ENCODE data around the gene OR4M1. TPM values are rescaled to one million over a fixed set of nuclear protein-coding genes. Genes with fewer than 3 reads are reported as not detected.
"Not testable (repeated sequence)": the region's sequence is repeated elsewhere in the genome, so short reads cannot be mapped to it uniquely, and the experiment has no call there.

OR4M1 gene
- total RNA-seq (2014; rRNA removed; shearing (Covaris generic)): not detected in 2 replicates

- DNase-seq (ENCODE audit: low read depth): not testable (repeated sequence)
Observed at GRCh38 chr14:19773204-19773603, at the start of gene OR4M1. OR4M1 (plus strand) TSS chr14:19773504; CDS start chr14:19780323, 6,819 bp downstream.

GRCh38 chr14:19729359-19729758 lies 43.9 kb upstream of the OR4M1 start:
- DNase-seq (ENCODE audit: low read depth): no peak

DNA sequence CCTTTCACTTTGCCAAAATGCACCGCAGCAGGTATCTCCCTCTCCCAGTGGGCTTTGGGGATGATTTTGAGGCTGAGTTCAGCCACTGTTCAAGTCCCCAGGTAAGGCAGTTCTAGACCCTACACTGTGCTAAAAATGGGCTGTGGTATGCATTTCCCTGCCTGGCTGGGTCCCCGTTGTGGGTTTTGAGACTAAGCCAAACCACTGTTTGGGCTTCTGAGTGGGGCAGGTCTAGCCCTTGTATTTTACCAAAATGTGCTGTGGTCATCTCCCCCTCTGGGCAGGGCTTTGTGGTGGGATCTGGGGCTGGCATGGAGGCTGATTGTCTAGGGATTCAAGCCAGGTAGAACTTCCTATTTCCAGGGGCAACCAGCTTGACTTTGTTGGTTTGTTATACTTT lies 43.5 kb upstream of the OR4M1 start:
- DNase-seq (ENCODE audit: low read depth): no peak

- DNase-seq (ENCODE audit: low read depth): not testable (repeated sequence)
Observed at GRCh38 chr14:19733893-19734292, 39.4 kb upstream of the OR4M1 start.

DNA sequence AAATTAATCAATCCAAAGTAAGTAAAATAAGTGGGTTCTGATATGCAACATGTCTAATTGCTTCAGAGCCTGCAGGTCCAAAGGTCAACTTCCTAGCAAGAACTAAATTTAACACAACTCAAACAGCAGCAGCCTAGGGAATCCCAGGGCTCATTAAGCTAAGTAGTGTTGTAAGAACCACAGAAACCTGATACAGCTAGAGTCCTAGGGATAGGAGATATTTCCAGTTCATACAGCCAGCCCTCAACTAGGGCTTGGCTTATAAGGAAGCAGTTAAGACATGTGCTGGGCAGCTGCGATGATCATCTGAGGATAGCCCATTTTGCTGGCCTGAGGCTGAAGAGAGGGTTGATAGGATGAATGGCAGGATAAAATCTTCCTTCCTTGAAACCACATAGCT lies 30.0 kb upstream of the OR4M1 start, which contains the start of gene OR4Q3:
Gene OR4Q3 (plus strand): TSS at position 316 of the 400 bp plus-strand sequence.
- no peak for DNase-seq (ENCODE audit: low read depth)

GRCh38 chr14:19752316-19752715 lies 21.0 kb upstream of the OR4M1 start:
- not testable (repeated sequence) for DNase-seq (ENCODE audit: low read depth)

GRCh38 chr14:19754172-19754571 lies 19.1 kb upstream of the OR4M1 start:
- DNase-seq (ENCODE audit: low read depth): no peak

DNA sequence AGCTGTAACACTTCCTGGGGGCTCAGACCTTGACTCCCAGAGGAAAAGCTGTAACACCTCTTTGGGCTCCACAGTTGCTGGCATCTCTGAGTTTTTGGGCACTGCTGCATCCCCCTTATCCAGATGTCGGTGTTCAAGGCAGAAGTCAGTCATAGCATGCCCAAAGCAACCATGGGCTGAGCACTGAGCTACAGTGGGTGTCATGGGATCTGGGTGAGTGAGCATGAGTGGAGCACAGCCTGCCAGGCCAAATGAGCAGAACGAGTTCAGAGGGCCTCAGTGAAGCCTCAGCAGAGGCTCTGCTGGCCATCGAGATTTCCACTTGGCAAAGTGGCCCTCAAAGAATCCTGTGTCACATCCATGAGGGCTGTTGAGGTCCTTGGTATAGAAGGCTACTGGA lies 1.8 kb upstream of the OR4M1 start:
- DNase-seq (ENCODE audit: low read depth): not testable (repeated sequence)

GRCh38 chr14:19771895-19772430 lies 1.3 kb upstream of the OR4M1 start:
- no peak for DNase-seq (ENCODE audit: low read depth)

- DNase-seq (ENCODE audit: low read depth): not testable (repeated sequence)
Observed at GRCh38 chr14:19772454-19772853, 850 bp upstream of the OR4M1 start.

DNA sequence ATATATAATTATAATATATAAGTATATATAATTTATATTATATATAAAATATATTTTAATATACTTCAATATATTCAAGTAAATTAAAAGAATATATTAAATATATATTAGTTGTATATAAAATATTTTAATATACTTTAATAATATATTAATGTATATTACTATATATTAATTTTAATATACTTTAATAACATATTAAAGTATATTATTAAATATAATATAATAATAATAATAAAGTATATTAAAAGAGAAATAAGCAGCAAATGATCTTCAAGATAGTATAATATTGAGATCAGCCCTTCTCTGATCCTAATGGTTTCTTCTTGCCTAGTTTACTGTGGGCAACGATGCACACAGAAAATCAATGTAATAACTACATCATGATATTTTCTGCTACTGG lies 2.3 kb downstream of the OR4M1 start:
- DNase-seq (ENCODE audit: low read depth): no peak

GRCh38 chr14:19785848-19786247 lies 12.5 kb downstream of the OR4M1 start:
- not testable (repeated sequence) for DNase-seq (ENCODE audit: low read depth)

- DNase-seq (ENCODE audit: low read depth): not testable (repeated sequence)
Observed at GRCh38 chr14:19787318-19787717, 14.0 kb downstream of the OR4M1 start.

- DNase-seq (ENCODE audit: low read depth): not testable (repeated sequence)
Observed at GRCh38 chr14:19788150-19788549, 14.8 kb downstream of the OR4M1 start.

DNA sequence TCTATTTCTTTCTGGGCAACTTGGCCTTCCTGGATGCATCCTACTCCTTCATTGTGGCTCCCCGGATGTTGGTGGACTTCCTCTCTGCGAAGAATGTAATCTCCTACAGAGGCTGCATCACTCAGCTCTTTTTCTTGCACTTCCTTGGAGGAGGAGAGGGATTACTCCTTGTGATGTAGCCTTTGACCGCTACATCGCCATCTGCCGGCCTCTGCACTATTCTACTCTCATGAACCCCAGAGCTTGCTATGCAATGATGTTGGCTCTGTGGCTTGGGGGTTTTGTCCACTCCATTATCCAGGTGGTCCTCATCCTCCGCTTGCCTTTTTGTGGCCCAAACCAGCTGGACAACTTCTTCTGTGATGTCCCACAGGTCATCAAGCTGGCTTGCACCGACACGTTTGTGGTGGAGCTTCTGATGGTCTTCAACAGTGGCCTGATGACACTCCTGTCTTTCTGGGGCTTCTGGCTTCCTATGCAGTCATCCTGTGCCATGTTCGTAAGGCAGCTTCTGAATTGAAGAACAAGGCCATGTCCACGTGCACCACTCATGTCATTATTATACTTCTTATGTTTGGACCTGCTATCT lies 23.3 kb downstream of the OR4M1 start:
- DNase-seq (ENCODE audit: low read depth): not testable (repeated sequence)

GRCh38 chr14:19799880-19800279 lies 26.6 kb downstream of the OR4M1 start:
- DNase-seq (ENCODE audit: low read depth): no peak

GRCh38 chr14:19800282-19801117 lies 27.2 kb downstream of the OR4M1 start:
- DNase-seq (ENCODE audit: low read depth): no peak

DNA sequence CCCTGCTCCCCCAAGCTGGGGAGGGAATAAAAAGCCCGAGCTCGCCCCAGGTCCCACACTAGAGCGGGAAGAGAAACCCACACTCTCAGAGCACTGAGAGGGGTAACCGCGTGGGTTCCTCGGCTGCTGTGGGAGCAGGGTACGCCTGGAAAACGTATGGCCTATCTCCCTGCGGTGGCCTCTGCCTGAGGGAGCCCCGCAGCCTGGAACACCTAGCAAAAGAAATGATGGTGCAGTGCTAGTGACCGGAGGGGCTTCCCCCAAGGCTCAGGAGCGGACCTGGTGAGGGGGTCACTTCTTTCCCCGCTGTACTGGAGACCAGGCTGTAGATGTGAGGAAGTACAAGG lies 27.8 kb downstream of the OR4M1 start:
- DNase-seq (ENCODE audit: low read depth): no peak

GRCh38 chr14:19803470-19803869 lies 30.2 kb downstream of the OR4M1 start, which contains the start of gene OR4N2:
OR4N2 (plus strand) TSS chr14:19803770; CDS start chr14:19827449, 23,679 bp downstream.
- DNase-seq (ENCODE audit: low read depth): not testable (repeated sequence)

- DNase-seq (ENCODE audit: low read depth): not testable (repeated sequence)
Observed at GRCh38 chr14:19813171-19813920, 40.0 kb downstream of the OR4M1 start.

GRCh38 chr14:19819879-19820278 lies 46.6 kb downstream of the OR4M1 start:
- DNase-seq (ENCODE audit: low read depth): not testable (repeated sequence)

GRCh38 chr14:19821016-19821415 lies 47.7 kb downstream of the OR4M1 start:
- not testable (repeated sequence) for DNase-seq (ENCODE audit: low read depth)
